ENCODE measurements around the gene CA10. TPM values are rescaled to one million over a fixed set of nuclear protein-coding genes. Genes with fewer than 3 reads are reported as not detected.

Gene CA10
- total and polyA plus RNA-seq, 2 donors (not counting 1 experiment from before 2014, with no cell fraction given): not detected

DNA sequence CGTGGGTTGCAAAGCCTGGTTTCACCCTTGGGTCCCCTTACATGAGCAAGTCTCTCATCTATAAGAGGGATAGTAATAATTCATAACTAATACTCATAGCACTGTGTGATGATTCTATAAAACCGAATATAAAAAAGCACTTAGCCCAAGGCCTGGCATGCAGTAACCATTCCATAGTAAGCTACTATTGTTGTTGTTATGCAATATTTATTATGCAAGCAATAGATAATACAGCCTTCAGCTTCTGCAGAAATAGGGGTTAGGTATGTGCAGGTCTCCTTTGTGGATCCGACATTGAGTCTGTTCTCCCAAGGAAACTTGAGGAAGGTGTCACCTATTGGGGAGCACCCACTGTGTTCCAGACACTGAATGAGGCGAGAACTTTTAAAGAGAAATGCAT is 497.1 kb downstream of the CA10 start:
- Histone ChIP-seq H3K4me2 (ENCODE audit: extremely low read depth, insufficient read depth, low read length) (no peak overlapping the region), H2AFZ (ENCODE audit: low read length) (no peak overlapping the region), H3K9ac (ENCODE audit: insufficient read depth, low read length) (no peak overlapping the region), H3K4me3 (replicated peaks in 1 of 4; ENCODE audit: control extremely low read depth in 1 of 4, insufficient read depth in 1 of 4, low read depth in 3 of 4, low read length in 4 of 4) (no peak overlapping the region), H3K9me3 (ENCODE audit: control insufficient read depth, insufficient read depth, low read depth, low read length) (no peaks in the 10 kb centered on the region), H3K27ac (ENCODE audit: insufficient read depth, low read length) (no peak overlapping the region), H3K27me3 (ENCODE audit: control insufficient read depth, insufficient read depth, low read length) (no peaks in the 10 kb centered on the region), H3K36me3 (ENCODE audit: control insufficient read depth, insufficient read depth, low read length) (no peaks in the 10 kb centered on the region), H3K4me1 (ENCODE audit: control insufficient read depth, extremely low read depth, insufficient read depth, low read length) (no peaks in the 10 kb centered on the region), H3K79me2 (ENCODE audit: control insufficient read depth, insufficient read depth, low read length) (no peaks in the 10 kb centered on the region), H4K20me1 (ENCODE audit: control insufficient read depth, extremely low read depth, insufficient read depth, low read length) (no peaks in the 10 kb centered on the region)
- DNase-seq (ENCODE audit: low read depth in 2 of 2): no peak
- TF ChIP-seq, protein P1, sequence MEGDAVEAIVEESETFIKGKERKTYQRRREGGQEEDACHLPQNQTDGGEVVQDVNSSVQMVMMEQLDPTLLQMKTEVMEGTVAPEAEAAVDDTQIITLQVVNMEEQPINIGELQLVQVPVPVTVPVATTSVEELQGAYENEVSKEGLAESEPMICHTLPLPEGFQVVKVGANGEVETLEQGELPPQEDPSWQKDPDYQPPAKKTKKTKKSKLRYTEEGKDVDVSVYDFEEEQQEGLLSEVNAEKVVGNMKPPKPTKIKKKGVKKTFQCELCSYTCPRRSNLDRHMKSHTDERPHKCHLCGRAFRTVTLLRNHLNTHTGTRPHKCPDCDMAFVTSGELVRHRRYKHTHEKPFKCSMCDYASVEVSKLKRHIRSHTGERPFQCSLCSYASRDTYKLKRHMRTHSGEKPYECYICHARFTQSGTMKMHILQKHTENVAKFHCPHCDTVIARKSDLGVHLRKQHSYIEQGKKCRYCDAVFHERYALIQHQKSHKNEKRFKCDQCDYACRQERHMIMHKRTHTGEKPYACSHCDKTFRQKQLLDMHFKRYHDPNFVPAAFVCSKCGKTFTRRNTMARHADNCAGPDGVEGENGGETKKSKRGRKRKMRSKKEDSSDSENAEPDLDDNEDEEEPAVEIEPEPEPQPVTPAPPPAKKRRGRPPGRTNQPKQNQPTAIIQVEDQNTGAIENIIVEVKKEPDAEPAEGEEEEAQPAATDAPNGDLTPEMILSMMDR (conservative IDR thresholded peaks at IDR 0.05 in 1 of 2, IDR thresholded peaks at IDR 0.05 in 1 of 2; ENCODE audit: low read depth in 1 of 2, low read length in 2 of 2): no peak
- TF ChIP-seq EZH2 (IDR thresholded peaks at IDR 0.05; ENCODE audit: low read length, missing control alignments): no peak

DNA sequence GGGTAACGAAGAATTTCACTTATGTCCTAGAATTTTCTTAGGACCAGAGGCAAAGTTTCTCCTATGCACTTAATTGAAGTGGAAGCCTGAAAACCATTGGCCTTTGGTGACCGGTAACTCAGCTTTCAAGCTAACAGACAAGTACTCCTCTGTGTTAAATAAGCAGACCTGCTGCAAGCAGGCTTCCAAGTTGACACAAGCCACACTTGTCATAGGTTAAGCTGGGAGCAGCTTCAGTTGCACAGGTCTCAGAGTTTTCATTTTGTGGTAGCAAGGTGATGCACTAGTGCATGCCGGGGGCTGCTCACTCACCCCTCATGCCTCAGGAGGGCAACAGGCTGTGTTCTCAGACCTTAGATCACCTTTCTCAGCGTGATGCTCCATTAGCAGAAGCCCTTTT is 498.2 kb downstream of the CA10 start:
- H3K4me2 ChIP-seq (ENCODE audit: extremely low read depth, insufficient read depth, low read length): no peak overlapping the region
- TF ChIP-seq, protein P1 (conservative IDR thresholded peaks at IDR 0.05 in 1 of 2, IDR thresholded peaks at IDR 0.05 in 1 of 2; ENCODE audit: low read depth in 1 of 2, low read length in 2 of 2): no peak
- TF ChIP-seq EZH2 (IDR thresholded peaks at IDR 0.05; ENCODE audit: low read length, missing control alignments): no peak
- no peak for DNase-seq (ENCODE audit: low read depth in 2 of 2)
- H3K9me3 ChIP-seq (ENCODE audit: control insufficient read depth, insufficient read depth, low read depth, low read length): no peaks in the 10 kb centered on the region
- H3K79me2 ChIP-seq (ENCODE audit: control insufficient read depth, insufficient read depth, low read length): no peaks in the 10 kb centered on the region
- no peak overlapping the region for H3K9ac ChIP-seq (ENCODE audit: insufficient read depth, low read length)
- no peak overlapping the region for H3K27ac ChIP-seq (ENCODE audit: insufficient read depth, low read length)
- no peak overlapping the region for H2AFZ ChIP-seq (ENCODE audit: low read length)
- H3K4me1 ChIP-seq (ENCODE audit: control insufficient read depth, extremely low read depth, insufficient read depth, low read length): no peaks in the 10 kb centered on the region
- H3K27me3 ChIP-seq (ENCODE audit: control insufficient read depth, insufficient read depth, low read length): no peaks in the 10 kb centered on the region
- H3K4me3 ChIP-seq (replicated peaks in 1 of 4; ENCODE audit: control extremely low read depth in 1 of 4, insufficient read depth in 1 of 4, low read depth in 3 of 4, low read length in 4 of 4): no peak overlapping the region
- no peaks in the 10 kb centered on the region for H3K36me3 ChIP-seq (ENCODE audit: control insufficient read depth, insufficient read depth, low read length)
- H4K20me1 ChIP-seq (ENCODE audit: control insufficient read depth, extremely low read depth, insufficient read depth, low read length): no peaks in the 10 kb centered on the region

DNA sequence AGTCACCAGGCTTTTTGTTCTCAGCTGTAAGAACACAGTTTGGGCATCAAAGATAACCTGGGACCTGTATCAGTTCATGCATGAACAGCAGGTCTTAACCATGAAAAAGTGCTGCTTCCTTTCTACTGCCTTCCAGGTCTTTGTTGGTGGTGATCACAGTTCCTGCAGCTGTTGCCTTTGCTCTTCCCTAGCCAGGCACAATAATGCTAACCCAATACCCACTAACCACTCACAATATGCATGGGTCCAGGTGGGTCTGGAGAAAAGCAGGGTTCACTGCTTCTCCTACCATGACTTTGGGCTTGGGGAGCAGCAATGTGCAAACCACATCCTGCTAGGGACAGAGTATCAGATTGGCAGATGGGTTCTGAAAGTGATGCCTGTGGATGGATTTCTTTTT is 501.3 kb downstream of the CA10 start:
- Histone ChIP-seq H3K9me3 (ENCODE audit: control insufficient read depth, insufficient read depth, low read depth, low read length) (no peaks in the 10 kb centered on the region), H3K4me3 (replicated peaks in 1 of 4; ENCODE audit: control extremely low read depth in 1 of 4, insufficient read depth in 1 of 4, low read depth in 3 of 4, low read length in 4 of 4) (no peak overlapping the region), H4K20me1 (ENCODE audit: control insufficient read depth, extremely low read depth, insufficient read depth, low read length) (no peaks in the 10 kb centered on the region)

More for the DNA sequence above, 501.3 kb downstream of the CA10 start:
- DNase-seq (ENCODE audit: low read depth in 2 of 2): no peak
- Histone ChIP-seq H3K27ac (ENCODE audit: insufficient read depth, low read length) (no peak overlapping the region), H3K27me3 (ENCODE audit: control insufficient read depth, insufficient read depth, low read length) (no peaks in the 10 kb centered on the region), H2AFZ (ENCODE audit: low read length) (no peak overlapping the region), H3K9ac (ENCODE audit: insufficient read depth, low read length) (no peak overlapping the region), H3K36me3 (ENCODE audit: control insufficient read depth, insufficient read depth, low read length) (no peaks in the 10 kb centered on the region), H3K4me1 (ENCODE audit: control insufficient read depth, extremely low read depth, insufficient read depth, low read length) (no peaks in the 10 kb centered on the region), H3K79me2 (ENCODE audit: control insufficient read depth, insufficient read depth, low read length) (no peaks in the 10 kb centered on the region), H3K4me2 (ENCODE audit: extremely low read depth, insufficient read depth, low read length) (no peak overlapping the region)
- TF ChIP-seq EZH2 (IDR thresholded peaks at IDR 0.05; ENCODE audit: low read length, missing control alignments): no peak
- TF ChIP-seq, protein P1 (conservative IDR thresholded peaks at IDR 0.05 in 1 of 2, IDR thresholded peaks at IDR 0.05 in 1 of 2; ENCODE audit: low read depth in 1 of 2, low read length in 2 of 2): no peak
